Epithelial cell of esophagus (primary cell): Measurements from ENCODE around the gene CLEC1A.

ENCODE experiments used
- DNase-seq: peaks from one replicate; pipeline ENCODE4 v3.0.0; 2010; ENCODE audit warnings: low read depth
- H3K4me3 ChIP-seq: 2 replicates; pipeline ENCODE4 v1.5.1; 2011; ENCODE audit warnings: mild to moderate bottlenecking, low read length, control low read depth
- TF ChIP-seq, protein P1 (sequence below): IDR thresholded peaks from 2 replicates; pipeline ENCODE4 v1.5.1; 2011; ENCODE audit warnings: low read depth, mild to moderate bottlenecking, low read length, control low read depth, inconsistent platforms; ENCODE audit not compliant: insufficient read depth; ENCODE audit errors: missing control alignments

Gene CLEC1A

DNA sequence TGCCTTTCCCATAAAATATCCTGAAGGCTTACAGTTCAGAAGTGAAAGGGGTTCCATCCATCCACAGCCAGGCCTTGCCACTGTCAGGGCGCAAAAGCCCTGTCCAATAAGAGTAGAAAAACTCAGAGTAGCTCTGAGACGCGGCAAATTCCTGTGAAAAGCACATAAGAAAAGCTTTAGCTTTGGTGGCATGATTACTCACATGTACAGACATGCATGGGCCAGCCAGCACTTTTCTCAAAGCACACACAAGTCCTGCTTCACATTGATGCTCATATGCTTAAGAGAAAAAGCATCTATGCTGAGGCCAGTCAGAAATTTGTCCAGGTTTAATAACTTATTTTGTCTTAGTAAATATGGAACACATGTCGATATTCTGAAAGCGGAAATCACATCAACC, 25.5 kb downstream of the CLEC1A start:
- TF ChIP-seq, protein P1, sequence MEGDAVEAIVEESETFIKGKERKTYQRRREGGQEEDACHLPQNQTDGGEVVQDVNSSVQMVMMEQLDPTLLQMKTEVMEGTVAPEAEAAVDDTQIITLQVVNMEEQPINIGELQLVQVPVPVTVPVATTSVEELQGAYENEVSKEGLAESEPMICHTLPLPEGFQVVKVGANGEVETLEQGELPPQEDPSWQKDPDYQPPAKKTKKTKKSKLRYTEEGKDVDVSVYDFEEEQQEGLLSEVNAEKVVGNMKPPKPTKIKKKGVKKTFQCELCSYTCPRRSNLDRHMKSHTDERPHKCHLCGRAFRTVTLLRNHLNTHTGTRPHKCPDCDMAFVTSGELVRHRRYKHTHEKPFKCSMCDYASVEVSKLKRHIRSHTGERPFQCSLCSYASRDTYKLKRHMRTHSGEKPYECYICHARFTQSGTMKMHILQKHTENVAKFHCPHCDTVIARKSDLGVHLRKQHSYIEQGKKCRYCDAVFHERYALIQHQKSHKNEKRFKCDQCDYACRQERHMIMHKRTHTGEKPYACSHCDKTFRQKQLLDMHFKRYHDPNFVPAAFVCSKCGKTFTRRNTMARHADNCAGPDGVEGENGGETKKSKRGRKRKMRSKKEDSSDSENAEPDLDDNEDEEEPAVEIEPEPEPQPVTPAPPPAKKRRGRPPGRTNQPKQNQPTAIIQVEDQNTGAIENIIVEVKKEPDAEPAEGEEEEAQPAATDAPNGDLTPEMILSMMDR: no peak
- DNase-seq: peak; percentile 76
- H3K4me3 ChIP-seq: no peak overlapping the region

DNA sequence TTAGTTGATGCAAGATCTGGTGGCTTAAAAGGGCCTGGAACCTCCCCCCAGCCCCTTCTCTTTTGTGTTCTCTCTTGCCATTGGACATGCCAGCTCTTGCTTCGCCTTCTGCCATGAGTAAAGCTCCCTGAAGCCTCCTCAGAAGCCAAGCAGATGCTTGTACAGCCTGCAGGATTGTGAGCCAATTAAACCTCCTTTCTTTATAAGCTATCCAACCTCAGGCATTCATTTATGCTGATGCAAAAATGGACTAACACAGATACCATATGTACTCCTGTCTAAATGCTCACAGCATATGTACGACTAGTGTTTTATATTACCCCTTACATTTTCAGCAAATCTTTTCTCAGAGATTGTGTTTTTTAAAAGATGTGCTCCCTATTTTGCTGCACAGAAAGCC, 26.7 kb downstream of the CLEC1A start:
- TF ChIP-seq, protein P1: no peak
- no peak overlapping the region for H3K4me3 ChIP-seq
- DNase-seq: no peak

DNA sequence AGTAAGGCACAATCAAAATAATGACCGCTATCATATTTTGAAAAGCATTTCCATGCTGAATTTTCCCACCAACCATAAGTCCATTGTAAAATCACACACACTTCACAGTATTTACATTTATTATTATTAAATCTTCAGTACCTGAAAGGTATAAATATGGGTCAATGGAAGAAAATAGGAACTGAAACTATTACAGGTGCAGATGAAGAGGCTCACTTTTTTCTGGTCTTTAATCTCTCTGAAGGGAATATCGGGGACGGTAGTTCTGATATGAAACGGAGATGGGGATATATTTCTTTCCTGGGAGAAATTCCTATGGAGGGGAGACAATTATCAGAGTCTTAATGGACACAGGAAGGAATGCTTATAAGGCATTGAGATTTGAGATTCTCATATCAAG, 28.4 kb downstream of the CLEC1A start:
- H3K4me3 ChIP-seq: no peak overlapping the region
- no peak for DNase-seq
- TF ChIP-seq, protein P1: no peak

DNA sequence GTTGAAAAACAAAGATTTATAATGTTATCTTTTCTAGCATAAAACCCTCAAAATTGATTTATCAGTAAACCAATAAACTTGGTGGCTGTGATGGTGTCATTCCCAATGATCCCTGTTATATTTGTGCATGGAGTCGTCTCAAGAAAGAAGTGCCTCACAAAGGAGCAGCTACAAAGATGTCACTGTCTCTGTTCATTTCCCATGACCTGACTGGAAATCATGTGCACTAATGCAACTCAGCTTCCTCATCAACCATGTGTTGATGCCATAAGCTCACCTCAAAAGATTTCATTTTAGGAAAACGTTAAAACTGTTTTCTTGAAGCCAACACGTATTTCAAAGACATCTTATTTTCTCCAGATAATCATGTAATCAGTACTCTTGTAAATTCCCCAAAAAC, 28.8 kb downstream of the CLEC1A start:
- TF ChIP-seq, protein P1: no peak
- no peak overlapping the region for H3K4me3 ChIP-seq
- DNase-seq: no peak

DNA sequence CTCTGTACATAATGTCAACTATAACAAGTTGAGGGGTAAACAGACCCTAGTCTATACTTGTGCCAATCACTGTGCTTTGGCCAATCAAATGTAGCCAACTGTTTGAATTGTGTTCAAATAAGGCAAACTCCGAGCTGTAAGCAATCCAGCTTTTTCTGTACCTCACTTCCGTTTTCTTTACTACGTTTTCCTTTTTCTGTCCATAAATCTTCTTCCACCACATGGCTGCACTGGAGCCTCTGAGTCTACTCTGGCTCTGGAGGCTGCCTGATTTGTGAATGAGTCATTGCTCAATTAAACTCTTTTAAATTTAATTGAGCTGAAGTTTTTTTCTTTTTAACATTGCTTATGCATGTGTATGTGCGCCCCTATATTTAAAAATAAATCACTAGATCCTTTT, 29.7 kb downstream of the CLEC1A start:
- no peak overlapping the region for H3K4me3 ChIP-seq
- TF ChIP-seq, protein P1: no peak
- peak; percentile 8 for DNase-seq

DNA sequence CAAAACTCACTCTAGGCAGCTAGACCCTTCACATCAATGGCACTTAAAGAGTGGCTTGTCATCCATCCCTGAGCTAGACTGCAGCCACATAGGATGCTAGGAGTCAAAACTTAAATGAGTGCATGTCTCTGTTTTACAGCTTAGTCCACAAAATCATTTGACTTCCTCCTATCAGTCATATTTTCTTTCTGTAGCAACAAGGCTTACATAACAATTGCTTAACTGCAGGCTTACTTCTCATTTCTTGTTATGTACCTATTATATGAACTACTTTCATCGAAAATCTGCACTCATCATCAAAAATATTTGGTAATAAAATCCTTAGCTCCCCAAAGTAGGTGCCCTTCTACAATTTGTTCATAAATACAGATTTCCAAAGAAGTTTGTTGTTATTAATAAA, 30.1 kb downstream of the CLEC1A start:
- TF ChIP-seq, protein P1: no peak
- H3K4me3 ChIP-seq: no peak overlapping the region
- DNase-seq: peak; percentile 22

DNA sequence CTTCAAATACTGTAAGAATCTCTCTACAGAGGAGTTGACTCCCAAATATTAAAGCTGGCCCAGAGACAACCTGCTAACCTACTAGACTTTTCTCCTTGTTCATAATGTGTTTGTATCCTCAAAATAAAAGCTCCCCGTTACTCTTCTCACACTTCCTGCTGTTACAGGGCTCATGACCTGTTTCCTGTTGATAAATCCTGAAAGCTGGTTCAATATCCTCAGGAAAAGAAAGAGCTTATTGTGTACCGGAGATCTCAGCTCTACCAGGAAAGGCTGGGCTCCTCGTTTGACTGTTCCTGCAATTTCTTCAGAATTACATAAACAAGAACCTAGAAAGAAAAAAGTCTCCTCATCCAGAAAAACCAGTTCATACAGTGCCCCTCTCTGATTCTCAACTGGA, 30.8 kb downstream of the CLEC1A start:
- DNase-seq: no peak
- H3K4me3 ChIP-seq: no peak overlapping the region
- TF ChIP-seq, protein P1: no peak
